Activated CD8-positive, alpha-beta memory T cell treated with anti-CD3 and anti-CD28 coated beads, Interleukin-2, amount 50 U/mL, for 48 hours (primary cell): ENCODE data around the gene PLAA.

Experiments
- DNase-seq: peaks from one replicate; pipeline ENCODE4 v3.0.0-alpha.2; 2020

Gene PLAA

GRCh38 chr9:26946753-26947727 lies at the start of gene PLAA:
PLAA (minus strand) TSS chr9:26947242; CDS start chr9:26947045, 197 bp downstream.
- DNase-seq, result peak; percentile 91

- no peak for DNase-seq
Observed at GRCh38 chr9:26995810-26996209, 48.8 kb upstream of the PLAA start.

- DNase-seq, result no peak
Observed at GRCh38 chr9:26983340-26983739, 36.3 kb upstream of the PLAA start.

- no peak for DNase-seq
Observed at GRCh38 chr9:26975728-26976707, 29.0 kb upstream of the PLAA start.

GRCh38 chr9:26974927-26975326 lies 27.9 kb upstream of the PLAA start:
- DNase-seq, result no peak

GRCh38 chr9:26973989-26974388 lies 26.9 kb upstream of the PLAA start:
- DNase-seq, result no peak

- no peak for DNase-seq
Observed at GRCh38 chr9:26971721-26972120, 24.7 kb upstream of the PLAA start.

- no peak for DNase-seq
Observed at GRCh38 chr9:26956860-26957233, 9.8 kb upstream of the PLAA start.

- DNase-seq, result peak; percentile 92
Observed at GRCh38 chr9:26955921-26956859, 9.1 kb upstream of the PLAA start, which contains the start of gene IFT74. IFT74 (plus strand) TSS chr9:26956412; CDS start chr9:26961968, 5,556 bp downstream.

GRCh38 chr9:26955222-26955903 lies 8.3 kb upstream of the PLAA start:
- no peak for DNase-seq

- DNase-seq, result no peak
Observed at GRCh38 chr9:26954050-26954508, 7.0 kb upstream of the PLAA start.

- DNase-seq, result no peak
Observed at GRCh38 chr9:26951794-26952193, 4.8 kb upstream of the PLAA start.

GRCh38 chr9:26950521-26950920 lies 3.5 kb upstream of the PLAA start:
- DNase-seq, result no peak

GRCh38 chr9:26949637-26950069 lies 2.6 kb upstream of the PLAA start:
- DNase-seq, result no peak

GRCh38 chr9:26947736-26948135 lies 694 bp upstream of the PLAA start:
- DNase-seq, result peak; percentile 64

GRCh38 chr9:26945591-26945990 lies 1.5 kb downstream of the PLAA start:
- DNase-seq, result no peak

GRCh38 chr9:26940779-26941178 lies 6.3 kb downstream of the PLAA start:
- no peak for DNase-seq

GRCh38 chr9:26939955-26940711 lies 6.9 kb downstream of the PLAA start:
- DNase-seq, result no peak

- no peak for DNase-seq
Observed at GRCh38 chr9:26937816-26938371, 9.1 kb downstream of the PLAA start.

GRCh38 chr9:26935847-26936246 lies 11.2 kb downstream of the PLAA start:
- no peak for DNase-seq
